Trophoblast cell (in vitro differentiated cells and primary cell): ENCODE data around the gene CCL5.
A peak's percentile ranks its signal among the peaks of the same experiment; 100 is the strongest.

Experiments used
- DNase-seq, 2 donors: peaks; one replicate each; pipeline ENCODE4 v3.0.0-alpha.2; 2016
- H2AFZ ChIP-seq: 2 replicates; pipeline ENCODE4 v1.6.1; 2013; ENCODE audit warnings: low read length, moderate library complexity, mild to moderate bottlenecking; ENCODE audit not compliant: insufficient read depth, poor library complexity
- H2AK5ac ChIP-seq: 2 replicates; pipeline ENCODE4 v1.6.1; 2013; ENCODE audit warnings: mild to moderate bottlenecking, low read length
- H2BK120ac ChIP-seq: 2 replicates; pipeline ENCODE4 v1.6.1; 2013; ENCODE audit warnings: low read length, mild to moderate bottlenecking, moderate library complexity; ENCODE audit not compliant: insufficient read depth, poor library complexity
- H2BK12ac ChIP-seq: 2 replicates; pipeline ENCODE4 v1.6.1; 2013; ENCODE audit warnings: mild to moderate bottlenecking, low read length, moderate library complexity
- H2BK5ac ChIP-seq: 2 replicates; pipeline ENCODE4 v1.6.1; 2013; ENCODE audit warnings: low read length, low read depth, moderate library complexity, mild to moderate bottlenecking; ENCODE audit not compliant: poor library complexity
- H3K14ac ChIP-seq: 2 replicates; pipeline ENCODE4 v1.6.1; 2013; ENCODE audit warnings: mild to moderate bottlenecking, low read length
- H3K18ac ChIP-seq: 2 replicates; pipeline ENCODE4 v1.6.1; 2013; ENCODE audit warnings: mild to moderate bottlenecking, low read length
- H3K23ac ChIP-seq: 2 replicates; pipeline ENCODE4 v1.6.1; 2013; ENCODE audit warnings: low read length
- H3K27ac ChIP-seq: 2 replicates; pipeline ENCODE4 v1.5.1; 2013; ENCODE audit warnings: low read depth, mild to moderate bottlenecking, inconsistent platforms, low read length, moderate library complexity
- H3K27me3 ChIP-seq: 2 replicates; pipeline ENCODE4 v1.6.1; 2013; ENCODE audit warnings: inconsistent platforms, mild to moderate bottlenecking, low read length, moderate library complexity; ENCODE audit not compliant: insufficient read depth
- H3K36me3 ChIP-seq, 2 experiments: 1 replicate in 1 of 2; 2 replicates in 1 of 2; pipeline ENCODE4 v1.6.1; 2013; ENCODE audit warnings: low read length in 2 of 2, mild to moderate bottlenecking in 2 of 2, moderate library complexity in 1 of 2; ENCODE audit not compliant: insufficient read depth in 2 of 2, control insufficient read depth in 1 of 2
- H3K4ac ChIP-seq: 2 replicates; pipeline ENCODE4 v1.6.1; 2013; ENCODE audit warnings: low read depth, mild to moderate bottlenecking, low read length, moderate library complexity
- H3K4me1 ChIP-seq, 2 experiments: 1 replicate in 1 of 2; 2 replicates in 1 of 2; pipeline ENCODE4 v1.6.1; 2013; ENCODE audit warnings: low read length in 2 of 2, mild to moderate bottlenecking in 2 of 2, moderate library complexity in 1 of 2; ENCODE audit not compliant: insufficient read depth in 2 of 2, control insufficient read depth in 1 of 2
- H3K4me2 ChIP-seq: 2 replicates; pipeline ENCODE4 v1.6.1; 2013; ENCODE audit warnings: inconsistent platforms, mild to moderate bottlenecking, low read length, moderate library complexity
- H3K4me3 ChIP-seq: 2 replicates; pipeline ENCODE4 v1.5.1; 2013; ENCODE audit warnings: mild to moderate bottlenecking, low read depth, low read length, inconsistent platforms
- H3K79me1 ChIP-seq: one replicate; pipeline ENCODE4 v1.6.1; 2013; ENCODE audit warnings: low read length
- H3K79me2 ChIP-seq: 2 replicates; pipeline ENCODE4 v1.6.1; 2013; ENCODE audit warnings: low read length, mild to moderate bottlenecking; ENCODE audit not compliant: control insufficient read depth, insufficient read depth, poor library complexity
- H3K9ac ChIP-seq: 2 replicates; pipeline ENCODE4 v1.6.1; 2013; ENCODE audit warnings: mild to moderate bottlenecking, low read length
- H3K9me3 ChIP-seq: 2 replicates; pipeline ENCODE4 v1.6.1; 2013; ENCODE audit warnings: low read depth, mild to moderate bottlenecking, control low read depth, inconsistent platforms, low read length; ENCODE audit not compliant: insufficient read depth
- H4K12ac ChIP-seq: 2 replicates; pipeline ENCODE4 v1.6.1; 2013; ENCODE audit warnings: low read depth, mild to moderate bottlenecking, low read length, moderate library complexity
- H4K8ac ChIP-seq: 2 replicates; pipeline ENCODE4 v1.6.1; 2013; ENCODE audit warnings: low read depth, mild to moderate bottlenecking, low read length, moderate library complexity
- H4K91ac ChIP-seq: one replicate; pipeline ENCODE4 v1.6.1; 2013; ENCODE audit warnings: low read depth, mild to moderate bottlenecking, low read length, moderate library complexity
- WGBS: extraction: QIAGEN DNeasy Blood & Tissue Kit; methylation state at CpG from one replicate; pipeline ENCODE4 v1.1.7; 2013; ENCODE audit warnings: missing lambda C conversion rate; ENCODE audit not compliant: insufficient read length, insufficient coverage; ENCODE audit errors: extremely low coverage; 5-methylcytosine and 5-hydroxymethylcytosine counted together

The CCL5 gene

GRCh38 chr17:35875800-35876139 lies 4.4 kb downstream of the CCL5 start:
- Histone ChIP-seq H3K4ac (no peak overlapping the region), H3K27ac (no peak overlapping the region), H2BK5ac (no peak overlapping the region), H2BK12ac (no peak overlapping the region), H4K12ac (no peak overlapping the region), H2BK120ac (no peak overlapping the region), H3K4me1 (peaks cover 6% of the 10 kb centered on the region in 2 experiments), H2AFZ (no peak overlapping the region), H3K14ac (no peak overlapping the region), H3K4me2 (no peak overlapping the region), H3K4me3 (no peak overlapping the region), H3K27me3 (no peaks in the 10 kb centered on the region), H3K79me2 (no peaks in the 10 kb centered on the region), H3K23ac (no peak overlapping the region), H3K9ac (no peak overlapping the region), H3K9me3 (no peaks in the 10 kb centered on the region), H4K91ac (no peak overlapping the region), H3K36me3 (no peaks in the 10 kb centered on the region), H2AK5ac (no peak overlapping the region), H3K18ac (no peak overlapping the region), H4K8ac (no peak overlapping the region), H3K79me1 (no peaks in the 10 kb centered on the region)
- no CpG with 5 or more reads among the region's 3 CpGs for WGBS
- DNase-seq, result no peak

GRCh38 chr17:35875072-35875799 lies 4.9 kb downstream of the CCL5 start:
- Histone ChIP-seq H3K9ac (no peak overlapping the region), H3K4me1 (peaks cover 6% of the 10 kb centered on the region in 2 experiments), H3K79me1 (no peaks in the 10 kb centered on the region), H2AK5ac (no peak overlapping the region), H2BK5ac (no peak overlapping the region), H3K27ac (no peak overlapping the region), H3K9me3 (no peaks in the 10 kb centered on the region), H3K4me3 (no peak overlapping the region), H3K4ac (no peak overlapping the region), H3K4me2 (no peak overlapping the region), H2BK12ac (no peak overlapping the region), H4K91ac (no peak overlapping the region), H3K23ac (no peak overlapping the region), H3K79me2 (no peaks in the 10 kb centered on the region), H2BK120ac (no peak overlapping the region), H3K36me3 (no peaks in the 10 kb centered on the region), H3K14ac (no peak overlapping the region), H3K27me3 (no peaks in the 10 kb centered on the region), H4K12ac (no peak overlapping the region), H3K18ac (no peak overlapping the region), H2AFZ (no peak overlapping the region), H4K8ac (no peak overlapping the region)
- DNase-seq, result no peak
- no CpG with 5 or more reads among the region's 5 CpGs for WGBS

GRCh38 chr17:35872196-35872980 lies 7.8 kb downstream of the CCL5 start:
- no peaks in the 10 kb centered on the region for H3K79me1 ChIP-seq
- no peak for DNase-seq

GRCh38 chr17:35870906-35871819 lies 9.0 kb downstream of the CCL5 start:
- Histone ChIP-seq H2AFZ (no peak overlapping the region), H4K12ac (no peak overlapping the region), H3K9ac (no peak overlapping the region), H3K79me1 (no peaks in the 10 kb centered on the region), H3K4me1 (peaks cover 8 to 9% of the 10 kb centered on the region in 2 experiments), H3K9me3 (no peaks in the 10 kb centered on the region), H3K79me2 (no peaks in the 10 kb centered on the region), H4K91ac (no peak overlapping the region), H3K36me3 (no peaks in the 10 kb centered on the region), H2BK120ac (no peak overlapping the region), H3K27me3 (no peaks in the 10 kb centered on the region), H3K23ac (no peak overlapping the region), H3K4ac (no peak overlapping the region), H2BK12ac (no peak overlapping the region), H3K14ac (no peak overlapping the region), H2BK5ac (no peak overlapping the region), H3K27ac (no peak overlapping the region), H3K4me2 (no peak overlapping the region), H3K4me3 (no peak overlapping the region), H3K18ac (no peak overlapping the region), H4K8ac (no peak overlapping the region), H2AK5ac (no peak overlapping the region)
- peak in 1 of 2 donors; percentile 44 for DNase-seq
- WGBS, result no CpG with 5 or more reads among the region's 8 CpGs

More at GRCh38 chr17:35872196-35872980, 7.8 kb downstream of the CCL5 start:
- no peak overlapping the region for H2BK5ac ChIP-seq
- H3K4ac ChIP-seq, result no peak overlapping the region
- no peak overlapping the region for H3K4me2 ChIP-seq
- H2BK120ac ChIP-seq, result no peak overlapping the region
- H2AK5ac ChIP-seq, result no peak overlapping the region
- H3K14ac ChIP-seq, result no peak overlapping the region
- no peaks in the 10 kb centered on the region for H3K79me2 ChIP-seq
- no peak overlapping the region for H3K27ac ChIP-seq
- H3K9ac ChIP-seq, result no peak overlapping the region
- no peak overlapping the region for H4K8ac ChIP-seq
- H3K36me3 ChIP-seq, result no peaks in the 10 kb centered on the region
- H2BK12ac ChIP-seq, result no peak overlapping the region
- no peaks in the 10 kb centered on the region for H3K9me3 ChIP-seq
- no peak overlapping the region for H3K23ac ChIP-seq
- H4K91ac ChIP-seq, result no peak overlapping the region
- 100% methylated on average over 1 of the region's 12 CpGs for WGBS
- H3K27me3 ChIP-seq, result no peaks in the 10 kb centered on the region
- peaks cover 6% of the 10 kb centered on the region in 2 experiments for H3K4me1 ChIP-seq
- H4K12ac ChIP-seq, result no peak overlapping the region
- no peak overlapping the region for H2AFZ ChIP-seq
- H3K18ac ChIP-seq, result no peak overlapping the region
- no peak overlapping the region for H3K4me3 ChIP-seq
